CD4-positive, alpha-beta T cell (primary cell): ENCODE measurements around the gene STX1A. TPM values are rescaled to one million over a fixed set of nuclear protein-coding genes. Genes with fewer than 3 reads are reported as not detected.
"Not testable (repeated sequence)": the region's sequence is repeated elsewhere in the genome, so short reads cannot be mapped to it uniquely, and the experiment has no call there.

Source experiments
- ATAC-seq: fragments of 200-7000 bp; cut with Tn5 transposase; one replicate; pipeline ENCODE4 v1.10.0; 2022; ENCODE audit warnings: mild to moderate bottlenecking; ENCODE audit not compliant: poor library complexity
- CTCF ChIA-PET: fragments of 350-600 bp; sonication (Branson Sonifier 250); formaldehyde crosslinking; loops from one replicate; lab custom pipeline; 2021; ENCODE audit warnings: antibody characterized with exemption, inconsistent platforms; lab: Charles Lee
- POLR2A ChIA-PET: fragments of 350-600 bp; sonication (Branson Sonifier 250); formaldehyde crosslinking; loops from one replicate; lab custom pipeline; 2021; ENCODE audit warnings: antibody characterized with exemption, inconsistent platforms; lab: Charles Lee
- DNase-seq, 14 experiments: peaks; one replicate each; pipeline ENCODE4 v3.0.0-alpha.2; 2013 to 2020; ENCODE audit warnings: mixed read lengths in 2 of 14
- H3K27ac ChIP-seq, 2 donors: one replicate each; pipeline versions ENCODE4 v1.5.1 to v1.7.0; 2013; ENCODE audit warnings: low read length in 2 of 2, low read depth in 1 of 2, mild to moderate bottlenecking in 1 of 2
- H3K27me3 ChIP-seq, 2 experiments: 1 replicate in 1 of 2; 2 replicates in 1 of 2; pipeline versions ENCODE4 v1.6.1 to v1.7.0; 2013; ENCODE audit warnings: low read length in 2 of 2, control low read depth in 1 of 2, mild to moderate bottlenecking in 1 of 2, moderate library complexity in 1 of 2; ENCODE audit not compliant: insufficient read depth in 2 of 2, control insufficient read depth in 1 of 2
- H3K36me3 ChIP-seq: one replicate; pipeline ENCODE4 v1.6.1; 2013; ENCODE audit warnings: low read length, control low read depth; ENCODE audit not compliant: insufficient read depth
- H3K4me1 ChIP-seq: one replicate; pipeline ENCODE4 v1.6.1; 2013; ENCODE audit warnings: low read length, control low read depth; ENCODE audit not compliant: insufficient read depth
- H3K4me3 ChIP-seq: one replicate; pipeline ENCODE4 v1.5.1; 2013; ENCODE audit warnings: mild to moderate bottlenecking, low read length, moderate library complexity
- H3K9me3 ChIP-seq, 2 experiments: 1 replicate in 1 of 2; 2 replicates in 1 of 2; pipeline versions ENCODE4 v1.6.1 to v1.7.0; 2013; ENCODE audit warnings: low read length in 2 of 2, mild to moderate bottlenecking in 2 of 2, control low read depth in 1 of 2, moderate library complexity in 1 of 2; ENCODE audit not compliant: control insufficient read depth in 1 of 2, insufficient read depth in 1 of 2
- H3K27ac Mint-ChIP-seq: one replicate; pipeline ENCODE4 v1.8.0; 2020; ENCODE audit warnings: mixed read lengths
- H3K27me3 Mint-ChIP-seq: one replicate; pipeline ENCODE4 v1.8.0; 2021; ENCODE audit warnings: mixed read lengths
- H3K36me3 Mint-ChIP-seq: one replicate; pipeline ENCODE4 v1.8.0; 2021; ENCODE audit warnings: low read depth, mixed read lengths
- H3K4me1 Mint-ChIP-seq: one replicate; pipeline ENCODE4 v1.8.0; 2021; ENCODE audit warnings: low read depth, mixed read lengths
- H3K4me3 Mint-ChIP-seq: one replicate; pipeline ENCODE4 v1.8.0; 2020; ENCODE audit warnings: mild to moderate bottlenecking, mixed read lengths
- H3K9me3 Mint-ChIP-seq: one replicate; pipeline ENCODE4 v1.8.0; 2020; ENCODE audit warnings: mixed read lengths
- intact Hi-C, 2 experiments: fragments of 100-400 bp; cut with DNase I in 1 of 2; cut with micrococcal nuclease in 1 of 2; formaldehyde crosslinking; loops; one replicate each; pipeline versions ENCODE4 v1.15.1 to v1.9.0; 2023 to 2025; cut with DNase I, micrococcal nuclease
- total RNA-seq, 174 experiments: library from RNA in 2 of 174; stranded (reverse) in 2 of 174; gene quantifications; one replicate each; pipeline ENCODE4 v1.2.3 and lab custom pipeline; 2021 to 2026
- TF ChIP-seq, protein P1 (sequence below): fragments of 200-600 bp; IDR thresholded peaks from one replicate; pipeline ENCODE4 v1.8.0; 2022; ENCODE audit warnings: antibody characterized with exemption, mild to moderate bottlenecking

The STX1A gene
- total RNA-seq, 2 experiments from 2014 or later: 15.5 to 20.7 TPM

DNA sequence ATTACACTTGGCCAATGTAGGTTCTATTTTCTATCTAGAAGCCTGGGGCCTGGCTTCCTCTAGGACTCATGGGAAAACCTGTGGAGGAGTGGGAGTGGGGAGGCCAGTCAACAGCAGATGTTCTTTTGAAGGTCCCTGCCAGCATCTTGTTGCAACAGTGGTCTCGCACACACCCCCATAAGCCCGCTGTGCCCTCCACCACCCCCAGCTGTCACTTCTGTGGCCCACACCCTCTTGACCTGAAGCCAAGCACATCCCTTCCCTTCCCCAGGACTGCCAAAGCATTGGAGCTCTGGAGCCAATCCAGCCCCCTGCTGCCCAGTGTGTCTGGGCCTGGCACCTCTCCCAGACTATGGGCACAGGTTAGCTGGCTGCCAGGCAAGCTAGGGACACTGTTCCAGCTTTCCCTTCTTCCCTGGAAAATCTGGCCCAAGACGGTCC, 1.9 kb upstream of the STX1A start:
- POLR2A ChIA-PET: no interaction called here
- Histone ChIP-seq H3K27me3 (peaks cover under 1 to 5% of the 10 kb centered on the region in 2 experiments), H3K4me3 (no peak overlapping the region)

DNA sequence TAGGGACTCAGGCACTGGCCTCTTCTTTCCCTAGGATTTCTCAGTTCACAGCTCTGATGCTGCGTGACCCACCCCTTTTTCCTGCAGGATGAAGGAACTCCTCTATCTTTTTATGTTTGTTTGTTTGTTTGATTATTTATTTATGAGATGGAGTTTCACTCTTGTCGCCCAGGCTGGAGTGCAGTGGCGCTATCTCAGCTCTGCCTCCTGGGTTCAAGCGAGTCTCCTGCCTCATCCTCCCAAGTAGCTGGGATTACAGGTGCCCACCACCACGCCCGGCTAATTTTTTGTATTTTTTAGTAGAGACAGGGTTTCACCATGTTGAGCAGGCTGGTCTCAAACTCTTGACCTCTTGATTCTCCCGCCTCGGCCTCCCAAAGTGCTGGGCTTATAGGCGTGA, 974 bp upstream of the STX1A start:
- CTCF ChIA-PET: interaction anchor here (1.5 to 2.3 kb wide), 2 partner anchors 14 to 113 kb away, joined by 5 to 13 read pairs; no protein-coding TSS in a partner anchor
- ATAC-seq, H3K9me3 Mint-ChIP-seq, H3K27ac ChIP-seq, DNase-seq, H3K27me3 ChIP-seq, H3K36me3 Mint-ChIP-seq, POLR2A ChIA-PET, H3K9me3 ChIP-seq, H3K4me3 ChIP-seq, H3K27me3 Mint-ChIP-seq, H3K36me3 ChIP-seq: not testable (repeated sequence)
- Mint-ChIP-seq H3K4me1 (peaks cover 16% of the 10 kb centered on the region), H3K4me3 (peak overlapping the region; percentile 86), H3K27ac (peak overlapping the region; percentile 49)
- intact Hi-C loops: loop anchor here (1.0 to 2.0 kb wide), 3 partner anchors 18 to 38 kb away; partner anchors contain the start of genes BUD23 (in 2 of the 2), DNAJC30 (in 2 of the 2) and ABHD11 (in 1 of the 2)
- peaks cover 44% of the 10 kb centered on the region for H3K4me1 ChIP-seq

More for the DNA sequence above, 1.9 kb upstream of the STX1A start:
- CTCF ChIA-PET: interaction anchor here (0.9 to 2.3 kb wide), 3 partner anchors 10 to 114 kb away, joined by 3 to 13 read pairs (median 5); no protein-coding TSS in a partner anchor
- no peaks in the 10 kb centered on the region for H3K36me3 Mint-ChIP-seq
- peak overlapping the region; percentile 71 for H3K4me3 Mint-ChIP-seq
- H3K27ac Mint-ChIP-seq: no peak overlapping the region
- no peaks in the 10 kb centered on the region for H3K9me3 Mint-ChIP-seq
- intact Hi-C loops: loop anchor here in 1 of 2 experiments (2.0 kb wide), 1 partner anchor 39 kb away; the partner anchor contains the start of genes BUD23 and DNAJC30
- peaks cover 8% of the 10 kb centered on the region for H3K27me3 Mint-ChIP-seq
- H3K36me3 ChIP-seq: no peaks in the 10 kb centered on the region
- DNase-seq: no peak
- H3K4me1 Mint-ChIP-seq: peaks cover 16% of the 10 kb centered on the region
- no peaks in the 10 kb centered on the region for H3K9me3 ChIP-seq
- no peak for ATAC-seq
- H3K27ac ChIP-seq: no peak overlapping the region
- H3K4me1 ChIP-seq: peaks cover 40% of the 10 kb centered on the region
- TF ChIP-seq, protein P1, sequence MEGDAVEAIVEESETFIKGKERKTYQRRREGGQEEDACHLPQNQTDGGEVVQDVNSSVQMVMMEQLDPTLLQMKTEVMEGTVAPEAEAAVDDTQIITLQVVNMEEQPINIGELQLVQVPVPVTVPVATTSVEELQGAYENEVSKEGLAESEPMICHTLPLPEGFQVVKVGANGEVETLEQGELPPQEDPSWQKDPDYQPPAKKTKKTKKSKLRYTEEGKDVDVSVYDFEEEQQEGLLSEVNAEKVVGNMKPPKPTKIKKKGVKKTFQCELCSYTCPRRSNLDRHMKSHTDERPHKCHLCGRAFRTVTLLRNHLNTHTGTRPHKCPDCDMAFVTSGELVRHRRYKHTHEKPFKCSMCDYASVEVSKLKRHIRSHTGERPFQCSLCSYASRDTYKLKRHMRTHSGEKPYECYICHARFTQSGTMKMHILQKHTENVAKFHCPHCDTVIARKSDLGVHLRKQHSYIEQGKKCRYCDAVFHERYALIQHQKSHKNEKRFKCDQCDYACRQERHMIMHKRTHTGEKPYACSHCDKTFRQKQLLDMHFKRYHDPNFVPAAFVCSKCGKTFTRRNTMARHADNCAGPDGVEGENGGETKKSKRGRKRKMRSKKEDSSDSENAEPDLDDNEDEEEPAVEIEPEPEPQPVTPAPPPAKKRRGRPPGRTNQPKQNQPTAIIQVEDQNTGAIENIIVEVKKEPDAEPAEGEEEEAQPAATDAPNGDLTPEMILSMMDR: no peak

DNA sequence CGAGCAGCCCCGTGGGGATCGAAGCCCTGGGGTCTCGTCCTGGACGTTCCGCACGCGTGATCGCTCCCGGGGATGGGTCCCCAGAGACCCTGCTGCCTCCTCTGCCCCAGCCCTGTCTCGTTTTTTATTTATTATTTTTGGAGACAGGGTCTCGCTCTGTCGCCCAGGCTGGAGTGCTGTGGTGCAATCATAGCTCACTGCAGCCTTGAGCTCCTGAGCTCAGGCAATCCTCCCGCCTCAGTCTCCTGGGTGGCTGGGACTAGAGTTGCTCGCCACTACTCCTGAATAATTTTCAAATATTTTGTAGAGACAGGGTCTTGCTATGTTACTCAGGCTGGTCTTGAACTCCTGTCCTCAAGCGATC, 319 bp upstream of the STX1A start:
- H3K4me1 ChIP-seq: peaks cover 44% of the 10 kb centered on the region
- intact Hi-C loops: loop anchor here (1.0 to 5.0 kb wide), 6 partner anchors 19 to 892 kb away; partner anchors contain the start of genes ABHD11 (in 2 of the 2), BUD23 (in 2 of the 2), DNAJC30 (in 2 of the 2) and TYW1B (in 1 of the 2)
- no peaks in the 10 kb centered on the region for H3K36me3 ChIP-seq
- Mint-ChIP-seq H3K27ac (peak overlapping the region; percentile 49), H3K9me3 (no peaks in the 10 kb centered on the region), H3K36me3 (no peaks in the 10 kb centered on the region), H3K4me1 (peaks cover 16% of the 10 kb centered on the region), H3K27me3 (peaks cover 6% of the 10 kb centered on the region), H3K4me3 (peak overlapping the region; percentile 86)
- no peak overlapping the region for H3K27ac ChIP-seq
- no peaks in the 10 kb centered on the region for H3K27me3 ChIP-seq
- ATAC-seq: no peak
- H3K9me3 ChIP-seq: no peaks in the 10 kb centered on the region
- CTCF ChIA-PET: interaction anchor here (2.3 kb wide), 1 partner anchor 15 kb away, joined by 13 read pairs; no protein-coding TSS in a partner anchor
- POLR2A ChIA-PET: interaction anchor here (1.0 to 1.3 kb wide), 2 partner anchors 19 to 163 kb away, joined by 6 to 14 read pairs; partner anchors contain the start of gene ABHD11
- no peak for DNase-seq
- peak overlapping the region; percentile 35 for H3K4me3 ChIP-seq
- TF ChIP-seq, protein P1: no peak
